GM12872 (cell line): Measurements from ENCODE around the gene LIN7C.

ENCODE experiments used
- TF ChIP-seq, protein P1 (sequence below): IDR thresholded peaks from 3 replicates; pipeline ENCODE4 v1.5.1; 2011; ENCODE audit warnings: low read depth, mild to moderate bottlenecking, low read length, moderate library complexity; ENCODE audit not compliant: insufficient read depth

The LIN7C gene

DNA sequence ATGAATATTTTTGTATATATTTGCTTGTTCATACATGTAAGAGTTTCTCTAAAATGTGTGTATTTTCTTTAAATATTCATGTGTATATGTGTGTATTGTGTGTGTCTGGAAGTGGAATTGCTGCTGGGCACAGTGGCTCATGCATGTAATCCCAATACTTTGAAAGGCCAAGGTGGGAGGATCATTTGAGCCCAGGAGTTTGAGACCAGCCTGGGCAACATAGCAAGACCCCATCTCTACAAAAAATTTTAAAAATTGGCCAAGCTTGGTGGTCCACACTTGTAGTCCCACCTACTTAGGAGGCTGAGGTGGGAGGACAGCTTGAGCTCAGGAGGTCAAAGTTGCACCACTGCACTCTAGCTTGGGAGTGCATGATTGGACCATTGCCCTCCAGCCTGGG, 29.3 kb downstream of the LIN7C start:
- TF ChIP-seq, protein P1, sequence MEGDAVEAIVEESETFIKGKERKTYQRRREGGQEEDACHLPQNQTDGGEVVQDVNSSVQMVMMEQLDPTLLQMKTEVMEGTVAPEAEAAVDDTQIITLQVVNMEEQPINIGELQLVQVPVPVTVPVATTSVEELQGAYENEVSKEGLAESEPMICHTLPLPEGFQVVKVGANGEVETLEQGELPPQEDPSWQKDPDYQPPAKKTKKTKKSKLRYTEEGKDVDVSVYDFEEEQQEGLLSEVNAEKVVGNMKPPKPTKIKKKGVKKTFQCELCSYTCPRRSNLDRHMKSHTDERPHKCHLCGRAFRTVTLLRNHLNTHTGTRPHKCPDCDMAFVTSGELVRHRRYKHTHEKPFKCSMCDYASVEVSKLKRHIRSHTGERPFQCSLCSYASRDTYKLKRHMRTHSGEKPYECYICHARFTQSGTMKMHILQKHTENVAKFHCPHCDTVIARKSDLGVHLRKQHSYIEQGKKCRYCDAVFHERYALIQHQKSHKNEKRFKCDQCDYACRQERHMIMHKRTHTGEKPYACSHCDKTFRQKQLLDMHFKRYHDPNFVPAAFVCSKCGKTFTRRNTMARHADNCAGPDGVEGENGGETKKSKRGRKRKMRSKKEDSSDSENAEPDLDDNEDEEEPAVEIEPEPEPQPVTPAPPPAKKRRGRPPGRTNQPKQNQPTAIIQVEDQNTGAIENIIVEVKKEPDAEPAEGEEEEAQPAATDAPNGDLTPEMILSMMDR = no peak

DNA sequence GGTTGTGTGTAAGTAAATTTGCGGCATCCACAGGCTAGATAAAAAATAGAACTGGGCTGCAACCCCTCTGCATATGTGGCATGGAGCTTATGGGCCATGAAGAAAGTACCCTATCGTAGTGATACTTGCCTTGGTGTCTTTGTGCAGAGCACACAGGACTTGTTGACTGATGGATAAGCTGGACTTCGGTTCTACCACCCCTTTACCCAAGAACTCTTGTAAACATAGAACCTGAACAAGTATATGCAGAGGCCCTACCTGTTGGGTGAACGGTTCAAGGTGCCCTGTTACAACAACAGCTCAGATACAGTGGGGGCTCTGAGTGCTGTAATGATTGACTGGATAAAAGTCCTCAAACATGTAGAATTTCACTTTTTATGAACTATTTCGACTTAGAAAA, 30.9 kb downstream of the LIN7C start:
- TF ChIP-seq, protein P1 = no peak

DNA sequence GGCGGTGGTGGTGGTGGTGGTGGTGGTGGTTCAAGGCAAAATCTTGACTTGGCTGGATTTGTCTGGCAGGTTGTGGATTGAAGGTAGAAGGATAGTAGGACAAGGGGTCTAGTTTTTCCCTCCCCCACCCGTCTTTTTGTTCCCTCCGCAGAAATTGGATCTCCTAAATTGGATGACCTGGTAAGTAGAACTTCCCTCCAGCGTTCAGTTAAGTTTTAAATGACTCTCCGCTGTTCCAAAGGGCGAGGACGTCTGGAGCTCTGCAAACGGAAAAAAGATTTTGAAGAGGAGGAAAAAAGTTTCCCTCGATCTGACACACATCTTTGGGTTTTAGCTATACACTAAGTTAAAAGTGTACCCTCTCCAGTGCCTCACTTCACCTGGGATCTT, 33.6 kb downstream of the LIN7C start:
- TF ChIP-seq, protein P1 = no peak

DNA sequence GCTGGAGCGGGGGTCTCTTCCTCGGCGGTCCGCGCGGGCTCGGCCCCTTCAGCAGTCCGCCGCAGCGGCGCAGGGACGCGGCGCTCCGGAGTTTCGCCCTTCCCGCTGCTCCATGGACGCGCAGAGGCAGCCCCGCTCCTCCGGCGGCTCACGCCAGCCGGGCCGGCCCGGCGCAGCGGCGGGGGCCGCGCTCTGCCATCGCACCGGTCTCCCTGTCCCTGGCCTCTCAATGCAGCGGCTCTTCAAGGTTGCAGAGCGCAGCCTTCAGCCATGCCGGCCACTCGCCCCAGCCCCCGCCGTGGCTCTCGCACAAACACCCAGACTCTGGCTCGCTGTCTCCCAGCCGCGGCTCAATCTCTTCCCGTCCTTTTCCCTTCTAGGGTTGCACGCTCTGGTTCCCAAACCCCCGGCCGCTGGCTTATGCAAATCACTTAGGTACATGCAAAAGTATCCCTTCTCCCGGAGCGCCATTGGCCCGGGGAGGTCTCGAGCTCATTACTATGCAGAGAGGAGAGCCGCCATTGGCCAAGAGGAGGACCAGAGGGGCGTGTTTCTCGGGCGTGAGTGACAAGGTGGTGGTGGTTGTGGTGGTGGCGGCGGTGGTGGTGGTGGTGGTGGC, 34.1 kb downstream of the LIN7C start, which contains the start of gene LGR4:
LGR4 (minus strand) TSS at position 393 of the 619 bp plus-strand sequence. CDS start 488 bp downstream, outside the sequence.
- TF ChIP-seq, protein P1 = no peak

DNA sequence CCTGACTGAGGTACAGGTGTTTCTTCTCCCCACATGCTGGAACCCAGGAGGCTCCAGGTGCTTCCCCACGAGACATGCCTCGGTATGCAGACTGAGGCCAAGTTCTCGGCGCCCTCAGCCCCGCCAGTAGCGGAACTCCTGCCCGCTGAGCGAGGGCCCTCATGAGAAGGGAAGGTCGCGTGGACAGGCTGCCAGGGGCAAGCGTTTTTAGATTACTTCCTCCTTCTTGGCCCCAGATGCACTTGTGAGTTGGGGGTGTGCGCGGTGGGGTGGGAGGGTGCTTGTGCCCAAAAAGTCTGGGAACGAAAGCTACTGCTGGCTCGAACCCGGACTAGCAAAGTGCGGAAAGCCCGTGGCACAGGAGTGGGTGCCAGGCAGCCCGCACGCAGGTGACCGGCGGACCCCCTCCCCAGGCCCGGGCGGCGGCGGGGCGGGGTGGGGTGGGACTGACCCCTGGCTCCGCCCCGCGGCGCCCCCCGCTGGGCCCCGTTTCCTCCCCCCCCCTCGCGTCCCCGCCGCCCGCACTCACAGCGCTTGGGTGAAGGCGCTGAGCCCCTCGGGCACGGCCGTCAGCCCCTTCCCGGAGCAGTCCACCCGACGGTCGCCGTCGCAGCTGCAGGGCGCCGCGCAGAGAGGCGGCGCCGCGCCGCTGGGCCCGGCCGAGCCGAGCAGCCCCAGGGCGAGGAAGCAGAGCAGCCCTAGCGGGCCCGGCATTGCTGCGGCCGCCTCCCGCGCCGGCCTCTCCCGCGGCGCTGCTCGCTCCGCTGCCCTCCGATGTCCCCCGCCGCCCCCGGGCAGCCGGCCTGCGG, 34.8 kb downstream of the LIN7C start:
- TF ChIP-seq, protein P1 = no peak

DNA sequence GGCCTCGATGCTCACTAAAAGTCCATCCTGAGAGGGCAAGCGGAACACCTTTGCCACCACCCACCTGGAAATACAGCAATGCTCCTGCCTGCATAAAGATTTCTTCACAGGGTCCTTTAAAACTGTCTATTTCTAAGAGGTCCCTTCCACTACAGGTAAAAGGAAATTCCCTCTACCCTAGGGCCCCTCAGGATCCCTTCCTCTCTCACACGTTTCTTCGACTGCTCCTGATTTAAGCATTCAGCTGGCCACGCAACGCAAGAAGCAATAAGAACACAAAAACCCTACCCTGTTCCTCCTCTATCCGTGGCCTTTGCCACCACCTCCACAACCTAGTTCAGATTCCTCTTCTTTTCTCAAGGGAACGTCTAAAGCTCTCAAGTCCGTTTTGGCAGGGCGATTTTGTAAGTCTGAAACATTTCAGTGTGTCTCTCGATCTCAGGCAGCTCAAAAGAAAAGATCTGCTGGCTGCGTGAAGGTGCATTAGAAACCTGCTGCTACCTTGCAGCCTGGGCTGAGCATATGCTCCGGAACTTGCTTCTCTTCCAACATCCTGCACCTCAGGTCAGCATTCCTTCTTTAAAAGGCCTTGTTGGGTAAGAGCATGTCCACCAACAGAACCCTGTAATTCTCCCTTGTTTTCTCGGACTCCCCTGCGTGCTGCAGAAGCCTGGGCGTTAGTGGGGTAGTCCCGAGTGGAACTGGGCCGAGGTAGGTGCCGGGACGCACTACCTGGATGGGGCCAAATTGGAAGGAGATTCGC, 35.6 kb downstream of the LIN7C start:
- TF ChIP-seq, protein P1 = no peak

DNA sequence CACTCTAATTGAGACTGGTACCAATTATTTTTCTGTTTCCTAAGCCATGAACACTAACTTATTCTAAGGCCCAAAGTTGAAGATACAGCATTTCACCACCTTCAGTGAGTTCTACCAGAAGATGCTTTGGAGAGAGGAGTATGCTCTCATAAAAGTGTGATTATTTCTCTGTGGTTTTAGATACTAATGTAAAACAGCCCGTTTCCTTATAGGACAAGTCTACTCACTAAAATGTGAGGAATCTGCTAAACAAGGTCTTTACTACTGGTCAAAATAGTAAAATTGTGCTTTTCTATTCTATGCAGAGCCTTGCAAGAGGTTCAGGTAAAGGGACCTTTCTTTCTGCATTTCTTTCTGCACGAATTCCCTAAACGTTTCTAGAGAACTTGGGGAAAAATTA, 36.4 kb downstream of the LIN7C start:
- TF ChIP-seq, protein P1 = no peak
